Measurements from ENCODE around the gene THBS4. TPM values are rescaled to one million over a fixed set of nuclear protein-coding genes. Genes with fewer than 3 reads are reported as not detected.

The THBS4 gene
- total RNA-seq, 1 experiment from 2014 or later: 0.79 TPM

DNA sequence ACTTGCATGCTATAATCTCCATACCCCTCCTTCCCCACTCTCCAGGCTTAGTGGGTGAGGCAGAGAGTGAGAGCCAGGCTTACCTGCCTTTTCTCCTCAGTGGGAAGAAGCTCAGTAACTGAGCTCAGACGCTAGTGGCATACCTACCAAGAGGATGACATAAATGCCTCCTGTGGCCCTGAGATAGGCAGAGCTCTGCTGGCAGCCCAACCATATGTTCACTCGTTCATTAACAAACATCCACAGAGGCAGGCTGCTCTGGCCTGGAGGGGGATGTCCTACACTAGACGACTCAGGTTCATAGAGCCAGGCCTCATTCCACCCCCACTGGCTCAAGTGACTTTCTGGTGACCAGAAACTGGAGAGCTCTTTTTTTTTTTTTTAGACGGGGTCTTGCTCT lies 81.3 kb downstream of the THBS4 start:
- DNase-seq (ENCODE audit: low read depth): no peak

DNA sequence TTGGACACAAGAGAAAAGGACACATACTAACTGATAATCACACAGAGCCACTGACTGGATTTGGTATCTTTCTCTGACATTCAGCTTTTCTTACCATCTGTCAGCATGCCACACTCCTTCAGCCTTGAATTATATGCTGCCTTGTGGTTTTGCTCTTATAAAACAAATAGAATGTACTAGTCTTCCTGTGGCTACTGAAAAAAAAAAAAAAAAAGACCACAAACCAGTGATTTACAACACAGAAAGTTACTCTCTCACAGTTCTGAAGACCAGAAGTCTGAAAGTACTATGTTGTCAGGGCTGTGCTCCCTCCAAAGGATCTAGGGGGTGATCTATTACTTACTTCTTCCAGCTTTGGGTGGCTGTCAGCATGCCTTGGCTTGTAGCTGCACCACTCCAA lies 82.3 kb downstream of the THBS4 start:
- peak; percentile 36 for DNase-seq (ENCODE audit: low read depth)

DNA sequence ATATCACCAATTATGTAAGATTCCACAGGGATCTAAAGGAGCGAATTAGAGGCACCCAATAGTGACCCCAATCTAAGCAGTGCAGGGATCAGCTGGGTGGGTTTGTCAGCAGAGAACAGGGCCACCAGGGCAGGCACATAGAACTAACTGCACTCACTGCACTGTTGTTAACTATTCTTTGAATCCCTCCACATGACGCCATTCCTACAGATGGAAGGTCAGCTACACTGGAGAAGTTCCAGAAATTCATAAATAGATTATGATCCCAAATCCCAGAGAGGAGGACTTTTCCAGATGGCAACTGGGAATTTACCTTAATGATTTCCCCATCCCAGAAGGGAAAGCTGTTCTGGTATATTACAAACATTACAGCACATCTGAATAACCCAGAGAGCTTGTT lies 84.2 kb downstream of the THBS4 start:
- DNase-seq (ENCODE audit: low read depth): no peak

DNA sequence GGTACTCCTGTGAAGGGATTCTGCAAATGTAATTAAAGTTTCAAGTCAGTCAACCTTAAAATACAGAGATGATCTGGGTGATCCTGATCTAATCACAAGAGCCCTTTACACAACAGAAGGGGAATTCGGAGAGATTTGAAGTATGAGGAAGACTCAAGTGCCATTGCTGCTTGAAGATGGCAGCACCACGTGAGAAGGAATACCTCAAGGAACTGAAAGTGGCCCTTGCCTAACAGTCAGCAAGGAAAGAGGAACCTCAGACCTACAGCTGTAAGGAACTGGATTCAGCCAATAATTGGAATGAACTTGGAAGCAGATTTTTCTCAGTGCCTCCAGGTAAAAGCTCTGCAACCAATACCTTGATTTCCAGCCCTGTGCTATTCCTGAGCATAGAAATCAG lies 87.4 kb downstream of the THBS4 start:
- no peak for DNase-seq (ENCODE audit: low read depth)

DNA sequence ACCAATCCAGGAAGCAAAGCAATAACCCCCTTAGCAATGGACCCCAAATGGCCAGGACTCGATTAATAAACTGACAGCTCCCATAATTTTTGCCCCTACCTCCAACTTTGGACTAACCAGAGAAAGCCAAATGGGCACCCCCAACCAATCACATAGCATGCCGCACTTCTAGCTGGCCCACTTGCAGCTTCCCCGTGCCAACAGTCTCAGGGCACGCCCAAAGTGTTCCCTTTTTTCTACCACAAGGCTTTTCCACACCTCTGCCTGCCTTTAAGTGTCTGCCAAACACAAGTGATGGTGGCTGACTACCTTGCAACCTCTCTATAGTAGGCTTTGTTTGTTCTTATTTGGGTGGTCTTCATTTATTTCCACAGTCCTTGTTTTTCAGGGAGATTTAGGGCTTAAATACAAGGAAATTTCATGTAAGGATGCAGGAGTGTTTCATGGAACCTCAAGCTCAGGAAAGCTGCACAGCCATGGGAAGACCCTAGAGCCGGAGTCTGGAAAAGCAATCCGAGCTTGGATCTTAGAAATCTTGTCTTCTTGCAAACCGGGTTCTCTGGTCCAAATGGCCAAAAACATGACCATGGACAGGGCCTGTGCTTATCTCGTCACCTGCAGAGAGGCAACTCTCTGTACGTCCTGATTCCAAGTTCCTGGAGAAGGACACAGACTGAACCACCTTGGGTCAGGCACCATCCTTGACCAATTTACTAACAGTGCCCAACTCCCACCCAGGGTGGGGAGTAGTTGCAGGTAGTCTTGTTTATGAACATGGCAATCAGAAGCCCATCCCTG lies 89.2 kb downstream of the THBS4 start:
- no peak for DNase-seq (ENCODE audit: low read depth)

DNA sequence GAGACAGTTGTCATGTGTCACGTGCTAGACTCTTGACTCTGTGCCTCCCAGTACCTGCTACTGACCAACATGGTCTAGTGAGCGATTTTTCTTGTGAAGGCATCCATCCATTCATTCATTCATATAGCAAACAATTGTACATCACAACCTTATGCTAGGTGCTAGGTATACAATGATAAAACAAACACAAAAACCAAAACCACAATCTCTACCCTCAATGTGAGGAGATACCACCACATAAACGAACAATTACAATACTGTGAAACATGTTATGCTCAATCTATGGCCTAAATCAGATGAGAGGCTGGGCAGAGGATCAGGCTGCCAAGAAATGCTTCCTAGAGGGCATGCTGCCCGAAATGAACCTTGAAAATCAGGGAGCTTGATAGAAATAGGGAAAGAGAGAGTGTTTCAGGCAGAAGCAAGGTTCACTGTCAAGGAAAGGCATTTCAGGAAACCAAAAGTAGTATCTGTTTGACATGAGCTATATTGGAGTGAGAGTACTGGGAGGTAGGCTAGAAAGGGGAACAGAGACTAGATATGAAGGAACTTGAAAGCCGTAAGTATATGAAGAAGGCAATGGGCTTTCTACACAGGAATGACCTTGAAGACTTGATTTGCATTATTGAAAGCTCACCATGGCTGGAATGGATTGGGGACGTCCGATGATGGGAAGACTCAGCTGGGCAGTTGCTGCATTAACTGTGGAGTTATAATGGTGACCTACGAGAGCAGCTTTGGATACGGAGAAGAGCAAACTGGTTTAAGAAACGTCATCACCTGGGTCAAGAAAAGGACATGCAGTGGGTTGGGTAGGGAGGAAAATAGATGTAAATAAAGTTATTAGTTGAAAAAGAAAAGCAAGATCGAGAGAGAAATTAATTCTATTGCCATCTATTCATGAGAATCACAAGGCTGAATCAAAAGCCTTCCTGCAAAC lies 90.1 kb downstream of the THBS4 start:
- no peak for DNase-seq (ENCODE audit: low read depth)

DNA sequence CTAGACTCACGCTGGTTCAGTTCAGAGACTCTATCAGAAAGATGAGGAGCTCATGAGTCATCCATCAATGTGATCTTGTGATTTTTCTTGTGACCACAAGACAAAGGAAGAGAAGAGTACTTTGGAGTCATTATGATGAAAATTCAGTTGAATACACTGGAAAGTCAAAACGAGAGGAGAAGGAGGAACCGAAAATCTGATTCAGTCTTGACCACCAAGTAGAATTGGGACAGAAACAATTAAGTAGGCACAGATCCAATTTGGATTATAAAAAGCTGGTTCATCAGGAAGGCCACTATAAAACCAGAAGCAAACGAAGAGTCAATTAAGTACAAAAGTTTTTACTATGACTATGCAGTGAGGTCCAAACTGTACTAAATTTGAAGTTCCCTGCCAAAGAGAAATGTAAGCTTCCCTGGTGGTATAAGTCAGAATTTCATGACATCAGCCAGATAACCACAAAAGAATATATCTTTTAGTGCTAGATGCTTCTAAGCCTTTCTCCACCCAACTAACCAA lies 90.9 kb downstream of the THBS4 start:
- peak; percentile 92 for DNase-seq (ENCODE audit: low read depth)

DNA sequence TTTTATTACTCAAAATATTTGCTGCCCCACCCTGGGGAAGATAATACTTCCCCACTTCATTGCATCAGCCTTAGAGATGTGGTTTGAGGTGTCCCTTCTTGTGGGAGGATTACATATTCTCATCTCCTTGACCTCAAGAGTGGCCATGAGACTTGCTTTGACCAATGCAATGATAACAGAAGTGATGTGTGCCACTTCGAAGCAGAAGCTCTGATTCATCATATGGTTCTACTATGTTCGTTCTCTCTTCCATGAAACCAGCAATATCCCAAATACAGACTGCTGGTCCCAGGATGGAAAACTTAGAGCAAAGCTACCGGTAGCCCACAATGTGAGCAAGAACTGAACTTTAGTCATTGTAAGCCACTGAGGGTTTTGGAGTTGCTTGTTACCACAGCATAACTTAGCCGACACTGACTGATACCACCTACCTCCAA lies 92.0 kb downstream of the THBS4 start:
- DNase-seq (ENCODE audit: low read depth): peak; percentile 46

DNA sequence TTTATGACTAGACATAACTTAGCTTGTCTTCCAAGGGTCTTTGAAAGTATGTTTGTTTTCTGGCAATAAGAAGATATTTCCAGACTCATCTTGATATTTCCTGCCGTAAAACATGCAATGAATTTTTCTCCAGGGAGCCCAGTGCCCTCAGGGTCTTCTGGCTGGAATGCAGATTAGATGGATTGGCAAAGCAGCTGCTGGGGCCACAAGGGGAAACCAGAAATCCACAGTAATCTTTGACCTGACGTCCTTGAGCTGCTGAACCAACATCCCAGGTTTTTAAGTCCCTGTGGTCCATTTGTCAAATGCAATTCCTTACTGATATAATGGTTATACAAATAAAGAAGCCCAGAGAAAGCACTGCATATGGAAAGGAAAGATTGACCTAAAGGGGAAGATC lies 93.0 kb downstream of the THBS4 start:
- peak; percentile 75 for DNase-seq (ENCODE audit: low read depth)

DNA sequence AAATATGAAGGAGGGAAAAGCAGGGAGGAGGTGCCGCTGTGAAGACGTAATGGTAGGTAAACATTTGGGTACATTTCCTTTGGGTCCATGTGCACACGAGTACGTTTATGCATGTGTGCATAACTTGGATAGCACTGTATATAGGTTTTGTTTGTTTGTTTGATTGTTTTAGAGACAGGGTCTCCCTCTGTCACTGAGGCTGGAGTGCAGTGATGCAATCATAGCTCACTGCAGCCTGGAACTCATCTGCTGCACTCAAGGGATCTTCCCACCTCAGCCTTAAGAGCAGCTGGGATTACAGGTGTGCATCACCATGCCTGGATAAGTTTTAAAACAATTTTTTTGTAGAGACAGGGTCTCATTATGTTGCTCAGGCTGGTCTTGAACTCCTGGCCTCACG lies 94.0 kb downstream of the THBS4 start:
- no peak for DNase-seq (ENCODE audit: low read depth)

Other genes starting within 250 kb of the THBS4 start
- 10.2 and 10.8 TPM in 2 replicates for gene MTX3, start 44.1 kb upstream of the THBS4 start, total RNA-seq (2014; rRNA removed; shearing (Covaris generic))
- gene SERINC5, start 220.7 kb downstream of the THBS4 start, total RNA-seq (2014; rRNA removed; shearing (Covaris generic)): 8.9 and 13.5 TPM in 2 replicates

Measured in M059J (cell line).